ENCODE data around the gene BMPR1A.

BMPR1A gene

GRCh38 chr10:86715836-86716235, 40.6 kb upstream of the BMPR1A start:
- Histone ChIP-seq H3K4me1 (ENCODE audit: control insufficient read depth in 1 of 2, insufficient read depth in 2 of 2, low read length in 2 of 2) (peaks cover under 1 to 13% of the 10 kb centered on the region in 2 donors), H3K27me3 (ENCODE audit: low read depth, low read length) (no peaks in the 10 kb centered on the region), H3K9me3 (ENCODE audit: control insufficient read depth in 1 of 2, low read length in 2 of 2) (no peaks in the 10 kb centered on the region), H3K36me3 (ENCODE audit: control insufficient read depth in 1 of 2, insufficient read depth in 2 of 2, low read length in 2 of 2) (no peaks in the 10 kb centered on the region), H3K27ac (ENCODE audit: low read length) (no peak overlapping the region), H3K4me3 (ENCODE audit: low read depth in 1 of 2, low read length in 2 of 2) (no peak overlapping the region)

DNA sequence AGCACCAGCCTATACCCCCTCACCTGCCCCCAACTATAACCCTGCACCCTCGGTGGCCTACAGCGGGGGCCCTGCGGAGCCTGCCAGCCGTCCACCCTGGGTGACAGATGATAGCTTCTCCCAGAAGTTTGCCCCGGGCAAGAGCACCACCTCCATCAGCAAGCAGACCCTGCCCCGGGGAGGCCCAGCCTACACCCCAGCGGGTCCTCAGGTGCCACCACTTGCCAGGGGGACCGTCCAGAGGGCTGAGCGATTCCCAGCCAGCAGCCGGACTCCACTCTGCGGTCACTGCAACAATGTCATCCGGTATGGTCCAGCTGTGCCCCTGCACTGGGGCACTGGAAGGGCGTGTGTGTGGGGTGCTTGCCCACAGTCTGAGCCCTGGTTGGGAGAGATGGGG, 40.0 kb upstream of the BMPR1A start:
- no peaks in the 10 kb centered on the region for H3K9me3 ChIP-seq (ENCODE audit: control insufficient read depth in 1 of 2, low read length in 2 of 2)
- no peak overlapping the region for H3K4me3 ChIP-seq (ENCODE audit: low read depth in 1 of 2, low read length in 2 of 2)
- no peaks in the 10 kb centered on the region for H3K36me3 ChIP-seq (ENCODE audit: control insufficient read depth in 1 of 2, insufficient read depth in 2 of 2, low read length in 2 of 2)
- peaks cover 0 to 10% of the 10 kb centered on the region in 2 donors for H3K4me1 ChIP-seq (ENCODE audit: control insufficient read depth in 1 of 2, insufficient read depth in 2 of 2, low read length in 2 of 2)
- no peak overlapping the region for H3K27ac ChIP-seq (ENCODE audit: low read length)
- peaks cover 2% of the 10 kb centered on the region for H3K27me3 ChIP-seq (ENCODE audit: low read depth, low read length)

DNA sequence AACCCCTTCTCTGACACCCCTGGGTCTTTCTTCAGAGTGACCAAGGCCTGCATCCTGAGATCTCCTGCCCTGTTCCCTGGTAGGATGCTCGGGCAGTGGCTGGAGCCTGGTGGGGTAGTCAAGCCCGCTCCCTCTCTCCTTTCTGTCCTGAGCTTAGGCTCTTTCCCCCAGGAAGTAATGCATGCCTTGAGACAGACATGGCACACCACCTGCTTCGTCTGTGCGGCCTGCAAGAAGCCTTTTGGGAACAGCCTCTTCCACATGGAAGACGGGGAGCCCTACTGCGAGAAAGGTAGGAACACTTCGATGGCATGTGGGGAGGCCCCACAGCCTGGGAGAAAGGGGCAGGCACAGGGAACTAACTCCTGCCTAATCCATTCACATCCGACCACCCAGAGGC, 37.9 kb upstream of the BMPR1A start:
- peaks cover 0 to 4% of the 10 kb centered on the region in 2 donors for H3K4me1 ChIP-seq (ENCODE audit: control insufficient read depth in 1 of 2, insufficient read depth in 2 of 2, low read length in 2 of 2)
- no peaks in the 10 kb centered on the region for H3K9me3 ChIP-seq (ENCODE audit: control insufficient read depth in 1 of 2, low read length in 2 of 2)
- H3K27ac ChIP-seq (ENCODE audit: low read length): no peak overlapping the region
- peaks cover 3% of the 10 kb centered on the region for H3K27me3 ChIP-seq (ENCODE audit: low read depth, low read length)
- no peaks in the 10 kb centered on the region for H3K36me3 ChIP-seq (ENCODE audit: control insufficient read depth in 1 of 2, insufficient read depth in 2 of 2, low read length in 2 of 2)
- H3K4me3 ChIP-seq (ENCODE audit: low read depth in 1 of 2, low read length in 2 of 2): no peak overlapping the region

- Histone ChIP-seq H3K4me3 (ENCODE audit: low read depth in 1 of 2, low read length in 2 of 2) (no peak overlapping the region), H3K9me3 (ENCODE audit: control insufficient read depth in 1 of 2, low read length in 2 of 2) (no peaks in the 10 kb centered on the region), H3K4me1 (ENCODE audit: control insufficient read depth in 1 of 2, insufficient read depth in 2 of 2, low read length in 2 of 2) (no peaks in the 10 kb centered on the region), H3K27me3 (ENCODE audit: low read depth, low read length) (peaks cover 3% of the 10 kb centered on the region), H3K36me3 (ENCODE audit: control insufficient read depth in 1 of 2, insufficient read depth in 2 of 2, low read length in 2 of 2) (no peaks in the 10 kb centered on the region), H3K27ac (ENCODE audit: low read length) (no peak overlapping the region)
Measured at GRCh38 chr10:86721232-86721631, 35.2 kb upstream of the BMPR1A start.

GRCh38 chr10:86723009-86723408, 33.4 kb upstream of the BMPR1A start:
- Histone ChIP-seq H3K27me3 (ENCODE audit: low read depth, low read length) (peaks cover 3% of the 10 kb centered on the region), H3K36me3 (ENCODE audit: control insufficient read depth in 1 of 2, insufficient read depth in 2 of 2, low read length in 2 of 2) (no peaks in the 10 kb centered on the region), H3K9me3 (ENCODE audit: control insufficient read depth in 1 of 2, low read length in 2 of 2) (no peaks in the 10 kb centered on the region), H3K4me1 (ENCODE audit: control insufficient read depth in 1 of 2, insufficient read depth in 2 of 2, low read length in 2 of 2) (no peaks in the 10 kb centered on the region), H3K27ac (ENCODE audit: low read length) (no peak overlapping the region), H3K4me3 (ENCODE audit: low read depth in 1 of 2, low read length in 2 of 2) (no peak overlapping the region)

- H3K27ac ChIP-seq (ENCODE audit: low read length): no peak overlapping the region
- H3K9me3 ChIP-seq (ENCODE audit: control insufficient read depth in 1 of 2, low read length in 2 of 2): no peaks in the 10 kb centered on the region
- H3K4me1 ChIP-seq (ENCODE audit: control insufficient read depth in 1 of 2, insufficient read depth in 2 of 2, low read length in 2 of 2): no peaks in the 10 kb centered on the region
- H3K4me3 ChIP-seq (ENCODE audit: low read depth in 1 of 2, low read length in 2 of 2): no peak overlapping the region
- no peaks in the 10 kb centered on the region for H3K36me3 ChIP-seq (ENCODE audit: control insufficient read depth in 1 of 2, insufficient read depth in 2 of 2, low read length in 2 of 2)
- peaks cover 3% of the 10 kb centered on the region for H3K27me3 ChIP-seq (ENCODE audit: low read depth, low read length)
Measured at GRCh38 chr10:86724445-86724844, 32.0 kb upstream of the BMPR1A start.

GRCh38 chr10:86725980-86726676, 30.3 kb upstream of the BMPR1A start:
- no peak overlapping the region for H3K27ac ChIP-seq (ENCODE audit: low read length)
- no peaks in the 10 kb centered on the region for H3K9me3 ChIP-seq (ENCODE audit: control insufficient read depth in 1 of 2, low read length in 2 of 2)
- no peaks in the 10 kb centered on the region for H3K36me3 ChIP-seq (ENCODE audit: control insufficient read depth in 1 of 2, insufficient read depth in 2 of 2, low read length in 2 of 2)
- no peaks in the 10 kb centered on the region for H3K4me1 ChIP-seq (ENCODE audit: control insufficient read depth in 1 of 2, insufficient read depth in 2 of 2, low read length in 2 of 2)
- H3K4me3 ChIP-seq (ENCODE audit: low read depth in 1 of 2, low read length in 2 of 2): no peak overlapping the region
- H3K27me3 ChIP-seq (ENCODE audit: low read depth, low read length): peaks cover 3% of the 10 kb centered on the region

DNA sequence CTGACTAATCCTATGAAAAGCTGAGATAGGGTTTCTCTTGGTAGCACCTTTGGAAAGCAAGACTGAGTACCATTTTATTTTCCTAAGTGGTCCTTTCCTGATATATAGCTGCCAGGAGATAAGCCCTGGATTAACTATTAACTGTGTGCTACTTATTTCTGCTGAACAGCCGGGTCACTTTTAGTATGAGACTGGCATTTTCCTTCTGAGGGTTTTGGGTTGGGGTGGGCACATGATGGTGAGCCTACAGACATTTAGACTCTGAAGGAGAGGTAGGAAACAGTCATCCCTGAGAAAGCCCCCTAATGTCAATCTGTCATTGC, 29.8 kb upstream of the BMPR1A start:
- Histone ChIP-seq H3K27me3 (ENCODE audit: low read depth, low read length) (no peaks in the 10 kb centered on the region), H3K27ac (ENCODE audit: low read length) (no peak overlapping the region), H3K4me3 (ENCODE audit: low read depth in 1 of 2, low read length in 2 of 2) (no peak overlapping the region), H3K4me1 (ENCODE audit: control insufficient read depth in 1 of 2, insufficient read depth in 2 of 2, low read length in 2 of 2) (no peaks in the 10 kb centered on the region), H3K36me3 (ENCODE audit: control insufficient read depth in 1 of 2, insufficient read depth in 2 of 2, low read length in 2 of 2) (no peaks in the 10 kb centered on the region), H3K9me3 (ENCODE audit: control insufficient read depth in 1 of 2, low read length in 2 of 2) (no peaks in the 10 kb centered on the region)

DNA sequence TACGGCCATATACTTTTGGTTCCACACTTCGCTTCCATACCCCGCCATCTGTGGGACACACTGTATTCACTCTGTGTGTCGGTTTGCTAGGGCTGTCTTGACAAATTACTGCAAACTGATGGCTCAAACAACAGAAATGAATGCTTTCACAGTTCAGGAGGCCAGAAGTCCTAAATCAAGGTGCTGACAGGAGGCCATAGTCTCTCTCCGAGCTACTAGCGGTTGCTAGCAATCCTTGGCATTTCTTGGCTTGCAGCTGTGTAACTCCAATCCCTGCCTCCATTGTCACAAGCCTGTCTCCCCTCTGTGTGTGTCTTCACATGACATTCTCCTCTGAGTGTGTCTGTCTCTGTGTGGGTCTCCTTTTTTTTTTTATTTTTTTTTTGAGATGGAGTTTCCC, 28.9 kb upstream of the BMPR1A start:
- Histone ChIP-seq H3K4me3 (ENCODE audit: low read depth in 1 of 2, low read length in 2 of 2) (no peak overlapping the region), H3K4me1 (ENCODE audit: control insufficient read depth in 1 of 2, insufficient read depth in 2 of 2, low read length in 2 of 2) (no peaks in the 10 kb centered on the region), H3K27me3 (ENCODE audit: low read depth, low read length) (no peaks in the 10 kb centered on the region), H3K36me3 (ENCODE audit: control insufficient read depth in 1 of 2, insufficient read depth in 2 of 2, low read length in 2 of 2) (no peaks in the 10 kb centered on the region), H3K9me3 (ENCODE audit: control insufficient read depth in 1 of 2, low read length in 2 of 2) (no peaks in the 10 kb centered on the region), H3K27ac (ENCODE audit: low read length) (no peak overlapping the region)

- no peaks in the 10 kb centered on the region for H3K4me1 ChIP-seq (ENCODE audit: control insufficient read depth in 1 of 2, insufficient read depth in 2 of 2, low read length in 2 of 2)
- no peaks in the 10 kb centered on the region for H3K36me3 ChIP-seq (ENCODE audit: control insufficient read depth in 1 of 2, insufficient read depth in 2 of 2, low read length in 2 of 2)
- H3K27ac ChIP-seq (ENCODE audit: low read length): no peak overlapping the region
- no peaks in the 10 kb centered on the region for H3K27me3 ChIP-seq (ENCODE audit: low read depth, low read length)
- no peak overlapping the region for H3K4me3 ChIP-seq (ENCODE audit: low read depth in 1 of 2, low read length in 2 of 2)
- no peaks in the 10 kb centered on the region for H3K9me3 ChIP-seq (ENCODE audit: control insufficient read depth in 1 of 2, low read length in 2 of 2)
Measured at GRCh38 chr10:86728056-86728455, 28.4 kb upstream of the BMPR1A start.

- Histone ChIP-seq H3K9me3 (ENCODE audit: control insufficient read depth in 1 of 2, low read length in 2 of 2) (no peaks in the 10 kb centered on the region), H3K4me3 (ENCODE audit: low read depth in 1 of 2, low read length in 2 of 2) (no peak overlapping the region), H3K36me3 (ENCODE audit: control insufficient read depth in 1 of 2, insufficient read depth in 2 of 2, low read length in 2 of 2) (no peaks in the 10 kb centered on the region), H3K27ac (ENCODE audit: low read length) (no peak overlapping the region), H3K4me1 (ENCODE audit: control insufficient read depth in 1 of 2, insufficient read depth in 2 of 2, low read length in 2 of 2) (no peaks in the 10 kb centered on the region), H3K27me3 (ENCODE audit: low read depth, low read length) (no peaks in the 10 kb centered on the region)
Measured at GRCh38 chr10:86729677-86730076, 26.7 kb upstream of the BMPR1A start.

GRCh38 chr10:86730227-86730626, 26.2 kb upstream of the BMPR1A start:
- Histone ChIP-seq H3K4me3 (ENCODE audit: low read depth in 1 of 2, low read length in 2 of 2) (no peak overlapping the region), H3K36me3 (ENCODE audit: control insufficient read depth in 1 of 2, insufficient read depth in 2 of 2, low read length in 2 of 2) (no peaks in the 10 kb centered on the region), H3K9me3 (ENCODE audit: control insufficient read depth in 1 of 2, low read length in 2 of 2) (no peaks in the 10 kb centered on the region), H3K27ac (ENCODE audit: low read length) (peak overlapping the region; percentile 41), H3K4me1 (ENCODE audit: control insufficient read depth in 1 of 2, insufficient read depth in 2 of 2, low read length in 2 of 2) (no peaks in the 10 kb centered on the region), H3K27me3 (ENCODE audit: low read depth, low read length) (no peaks in the 10 kb centered on the region)
